Spleen (tissue), 11 donors: ENCODE data around the gene ME2. TPM values are rescaled to one million over a fixed set of nuclear protein-coding genes. Genes with fewer than 3 reads are reported as not detected.
A peak's percentile ranks its signal among the peaks of the same experiment; 100 is the strongest.
"Not testable (repeated sequence)": the region's sequence is repeated elsewhere in the genome, so short reads cannot be mapped to it uniquely, and the experiment has no call there.

Source experiments
- DNase-seq: peaks from one replicate; pipeline ENCODE4 v3.0.0-alpha.2; 2020
- H3K27ac ChIP-seq, 8 donors: fragments of 200-600 bp; sonication (generic) in 7 of 8; 1 replicate in 4 of 8; 2 replicates in 4 of 8; pipeline versions ENCODE4 v1.5.0 to v1.8.0; 2016 to 2021; ENCODE audit warnings: inconsistent platforms in 4 of 8, mild to moderate bottlenecking in 4 of 8, moderate library complexity in 1 of 8
- H3K27me3 ChIP-seq, 7 donors: fragments of 200-600 bp; sonication (generic) in 6 of 7; replicated peaks in 1 of 7; 1 replicate in 4 of 7; 2 replicates in 3 of 7; pipeline versions ENCODE4 v1.5.0 to v1.8.0; 2016 to 2021; ENCODE audit warnings: inconsistent platforms in 3 of 7, mild to moderate bottlenecking in 1 of 7
- H3K36me3 ChIP-seq, 6 donors: fragments of 200-600 bp; sonication (generic) in 5 of 6; 1 replicate in 4 of 6; 2 replicates in 2 of 6; pipeline versions ENCODE4 v1.5.0 to v1.8.0; 2016 to 2021; ENCODE audit warnings: inconsistent platforms in 2 of 6
- H3K4me1 ChIP-seq, 6 donors: fragments of 200-600 bp; sonication (generic) in 5 of 6; 1 replicate in 3 of 6; 2 replicates in 3 of 6; pipeline versions ENCODE4 v1.5.0 to v1.8.0; 2016 to 2021; ENCODE audit warnings: inconsistent platforms in 3 of 6
- H3K4me3 ChIP-seq, 8 donors: fragments of 200-600 bp; sonication (generic) in 7 of 8; 1 replicate in 4 of 8; 2 replicates in 4 of 8; pipeline versions ENCODE4 v1.5.0 to v1.8.0; 2016 to 2021; ENCODE audit warnings: inconsistent platforms in 4 of 8, mild to moderate bottlenecking in 4 of 8, moderate library complexity in 2 of 8
- H3K9me3 ChIP-seq, 8 donors: fragments of 200-600 bp; sonication (generic) in 7 of 8; 1 replicate in 4 of 8; 2 replicates in 4 of 8; pipeline versions ENCODE4 v1.5.0 to v1.8.0; 2016 to 2021; ENCODE audit warnings: inconsistent platforms in 4 of 8
- CTCF ChIP-seq, 11 experiments: fragments of 200-600 bp in 7 of 11; fragments of 450-650 bp in 4 of 11; sonication (generic) in 4 of 11; IDR thresholded peaks in 8 of 11; conservative IDR thresholded peaks in 3 of 11; 1 replicate in 7 of 11; 2 replicates in 4 of 11; pipeline versions ENCODE4 v1.4.0 to v1.8.0; 2016 to 2021; ENCODE audit warnings: antibody characterized with exemption in 11 of 11, inconsistent platforms in 4 of 11, mild to moderate bottlenecking in 1 of 11
- POLR2A ChIP-seq, 3 donors: fragments of 450-650 bp; IDR thresholded peaks; one replicate each; pipeline ENCODE4 v1.5.1; 2017; ENCODE audit warnings: antibody characterized with exemption in 3 of 3, mild to moderate bottlenecking in 1 of 3
- POLR2AphosphoS5 ChIP-seq, 3 donors: sonication (generic); formaldehyde crosslinking; IDR thresholded peaks; one replicate each; pipeline ENCODE4 v1.5.1; 2017; ENCODE audit warnings: antibody characterized with exemption in 3 of 3
- whole genome bisulfite sequencing, 5 donors: extraction: QIAGEN DNeasy Blood & Tissue Kit in 3 of 5; methylation state at CpG; one replicate each; pipeline versions ENCODE4 v1.1.5 to v1.1.7; 2013 to 2018; 5-methylcytosine and 5-hydroxymethylcytosine counted together
- intact Hi-C: fragments of 100-400 bp; cut with DNase I; formaldehyde crosslinking; loops from one replicate; pipeline ENCODE4 v1.15.0; 2023; ENCODE audit warnings: low total_unique reads
- polyA plus RNA-seq, 3 donors: library from polyadenylated mRNA; stranded (reverse); fragments of 200-250 nt; gene quantifications; one replicate each; pipeline ENCODE4 v1.2.1, GENCODE V29; 2013
- total RNA-seq, 7 donors: library from RNA; depleted of rRNA in 3 of 7; stranded (reverse); fragments of >200 nt in 3 of 7; fragmentation: NEBNext Ultra II Directional in 4 of 7; extraction: Animal tissue kit (Norgen Biotek cat#: 25700) in 4 of 7; gene quantifications; one replicate each; pipeline versions ENCODE4 v1.1.0 to v1.2.1, GENCODE V29; 2016 to 2021
- donor health status: healthy with polysubstance abuse.
- donor health status: DM: no; HTN: no; CAD: no; lungs with moderate emphysema.
- donor health status: DM: no; HTN: no; CAD: no.
- donor health status: Bipolar disorder and iron deficiency.
- donor health status: healthy.
- donor health status: DM: no; HTN: no; CAD: no.
- donor health status: DM: yes; HTN: yes; CAD: no.

ME2 gene
- total and polyA plus RNA-seq, 10 donors: 25.9 to 179 (median 95.6) TPM

- 91 to 96% (median 93%) methylated on average over 6 of the region's 6 CpGs for WGBS, 5 donors
- no peak for TF ChIP-seq POLR2A (IDR thresholded peaks at IDR 0.05)
- TF ChIP-seq POLR2AphosphoS5 (IDR thresholded peaks at IDR 0.05): no peak
- TF ChIP-seq CTCF (IDR thresholded peaks at IDR 0.05 in 8 of 11, conservative IDR thresholded peaks at IDR 0.05 in 3 of 11): no peak
- no peak for DNase-seq
- Histone ChIP-seq H3K4me1 (no peaks in the 10 kb centered on the region), H3K27ac (no peak overlapping the region), H3K9me3 (no peaks in the 10 kb centered on the region), H3K4me3 (no peak overlapping the region), H3K27me3 (no peaks in the 10 kb centered on the region), H3K36me3 (peaks cover 0 to 94% (median 22%) of the 10 kb centered on the region in 6 donors)
- intact Hi-C loops: no loop called here
These were observed 56.7 kb downstream of the ME2 start for GRCh38 chr18:50935493-50936191.

DNA sequence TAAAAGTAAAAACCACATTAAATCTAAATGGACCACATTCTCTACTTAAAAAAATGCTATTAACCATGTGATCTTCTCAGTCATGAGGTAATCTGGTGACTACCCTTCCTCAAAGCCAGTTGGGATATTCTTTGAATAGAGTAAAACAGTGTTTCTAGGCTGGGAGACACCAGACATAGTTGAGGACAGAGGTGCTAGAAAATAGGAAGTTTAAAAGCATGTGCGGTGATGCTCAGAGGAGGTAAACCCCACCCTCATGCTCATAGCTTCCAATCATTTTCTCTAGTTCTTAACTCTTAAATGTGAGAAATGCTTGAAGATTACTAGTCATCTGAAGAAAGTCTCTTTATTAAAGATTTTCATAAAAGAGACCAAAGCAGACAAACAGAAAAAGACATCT, 58.3 kb downstream of the ME2 start:
- Histone ChIP-seq H3K4me3 (no peak overlapping the region), H3K4me1 (no peaks in the 10 kb centered on the region), H3K27me3 (no peaks in the 10 kb centered on the region), H3K9me3 (no peaks in the 10 kb centered on the region), H3K36me3 (peaks cover 0 to 95% (median 22%) of the 10 kb centered on the region in 6 donors), H3K27ac (no peak overlapping the region)
- TF ChIP-seq POLR2AphosphoS5 (IDR thresholded peaks at IDR 0.05): no peak
- TF ChIP-seq POLR2A (IDR thresholded peaks at IDR 0.05): no peak
- no peak for TF ChIP-seq CTCF (IDR thresholded peaks at IDR 0.05 in 8 of 11, conservative IDR thresholded peaks at IDR 0.05 in 3 of 11)
- DNase-seq: no peak
- intact Hi-C loops: no loop called here
- WGBS, 5 donors: 72 to 89% (median 81%) methylated on average over 1 of the region's 1 CpG

DNA sequence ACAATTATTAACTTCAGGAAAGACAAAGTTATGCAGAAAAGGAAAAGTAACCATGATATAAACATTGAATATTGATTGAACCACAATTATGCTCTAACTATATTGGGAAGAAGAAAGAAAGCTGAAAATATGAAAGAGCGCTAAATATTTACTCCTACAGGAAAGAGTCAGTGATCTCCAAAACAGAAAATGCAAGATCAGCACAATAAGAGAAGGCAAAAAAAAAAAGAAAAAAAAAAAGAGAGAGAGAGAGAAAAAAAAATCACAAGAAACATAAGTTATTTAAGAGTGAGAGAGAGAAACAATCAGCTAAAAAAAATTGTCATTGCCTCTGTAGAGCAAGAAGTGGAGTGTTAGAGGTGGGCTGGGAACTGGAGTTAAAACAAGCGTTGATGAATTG, 60.0 kb downstream of the ME2 start:
- Histone ChIP-seq H3K27me3 (no peaks in the 10 kb centered on the region), H3K4me1 (no peaks in the 10 kb centered on the region), H3K27ac (no peak overlapping the region), H3K9me3 (no peaks in the 10 kb centered on the region), H3K4me3 (no peak overlapping the region), H3K36me3 (peaks cover 0 to 95% (median 16%) of the 10 kb centered on the region in 6 donors)
- TF ChIP-seq POLR2A (IDR thresholded peaks at IDR 0.05): no peak
- no peak for TF ChIP-seq CTCF (IDR thresholded peaks at IDR 0.05 in 8 of 11, conservative IDR thresholded peaks at IDR 0.05 in 3 of 11)
- intact Hi-C loops: no loop called here
- DNase-seq: no peak
- 75 to 96% (median 90%) methylated on average over 2 of the region's 2 CpGs for WGBS, 5 donors

DNA sequence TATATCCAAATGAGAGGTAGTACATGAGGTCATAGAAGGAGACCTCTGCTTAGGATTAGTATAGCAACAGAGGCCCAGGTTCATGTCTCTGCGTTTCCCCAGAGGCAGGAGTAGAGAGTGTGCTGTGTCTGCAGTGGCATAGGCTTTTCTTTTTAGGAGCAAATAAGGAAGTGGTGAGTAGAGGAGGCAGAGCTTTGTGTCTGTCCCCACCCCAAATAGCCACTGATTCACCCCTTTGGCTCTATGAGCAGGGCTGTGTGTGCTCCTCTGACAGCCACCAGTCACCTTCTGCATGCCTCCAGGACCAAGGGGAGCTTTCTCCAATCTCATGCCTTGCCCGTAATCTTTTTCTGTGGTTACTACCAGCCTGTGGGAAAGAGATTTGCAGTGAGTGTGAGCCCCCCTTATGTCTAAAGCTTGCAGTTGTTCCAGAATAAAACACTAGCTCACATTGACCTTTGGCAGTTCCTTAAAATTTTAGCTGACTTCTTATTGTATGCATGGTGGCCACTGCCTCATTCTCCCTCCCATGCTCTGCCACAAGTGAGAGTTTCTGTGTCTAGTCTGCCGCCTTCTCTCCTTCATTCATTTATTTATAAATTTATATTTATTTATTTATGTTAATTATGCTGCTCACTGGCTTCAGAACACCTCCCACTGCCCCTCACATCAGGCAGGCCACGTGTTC, 65.5 kb downstream of the ME2 start:
- Histone ChIP-seq H3K9me3 (no peaks in the 10 kb centered on the region), H3K36me3 (peaks cover 0 to 100% (median 26%) of the 10 kb centered on the region in 6 donors), H3K27ac (peak overlapping the region in 5 of 8 donors; percentile 1 to 41 (median 28)), H3K4me3 (no peak overlapping the region), H3K27me3 (no peaks in the 10 kb centered on the region), H3K4me1 (no peaks in the 10 kb centered on the region)
- TF ChIP-seq CTCF (IDR thresholded peaks at IDR 0.05 in 8 of 11, conservative IDR thresholded peaks at IDR 0.05 in 3 of 11): no peak
- TF ChIP-seq POLR2AphosphoS5 (IDR thresholded peaks at IDR 0.05): peak in 1 of 3 donors; percentile 40
- no peak for TF ChIP-seq POLR2A (IDR thresholded peaks at IDR 0.05)
- intact Hi-C loops: no loop called here
- no peak for DNase-seq
- 76 to 94% (median 89%) methylated on average over 4 of the region's 4 CpGs for WGBS, 5 donors

- H3K4me1 ChIP-seq, H3K4me3 ChIP-seq, intact Hi-C loops, H3K27me3 ChIP-seq, H3K9me3 ChIP-seq, DNase-seq, H3K27ac ChIP-seq: not testable (repeated sequence)
- WGBS, 5 donors: 86 to 100% (median 100%) methylated on average over 2 of the region's 2 CpGs
- peaks cover 0 to 99% (median 18%) of the 10 kb centered on the region in 6 donors for H3K36me3 ChIP-seq
These were observed 67.0 kb downstream of the ME2 start for GRCh38 chr18:50945918-50946317.
